Measurements from ENCODE around the gene LST1. TPM values are rescaled to one million over a fixed set of nuclear protein-coding genes. Genes with fewer than 3 reads are reported as not detected.

LST1 gene
- total RNA-seq, 1 experiment from 2014 or later: not detected

GRCh38 chr6:31575335-31575901, 10.7 kb upstream of the LST1 start, which contains the start of gene TNF:
Gene TNF, plus strand, starts transcription at chr6:31575565. Its CDS starts 177 bp downstream, at chr6:31575742.
- Histone ChIP-seq H3K4me1 (ENCODE audit: insufficient read depth, low read length, poor library complexity, severe bottlenecking) (peaks cover 5% of the 10 kb centered on the region), H3K9me3 (ENCODE audit: low read depth, low read length, poor library complexity, severe bottlenecking) (no peaks in the 10 kb centered on the region), H3K4me3 (ENCODE audit: low read depth, low read length, poor library complexity, severe bottlenecking) (no peak within 1 kb of the TSS), H3K27ac (ENCODE audit: low read depth, low read length, poor library complexity, severe bottlenecking) (no peak within 1 kb of the TSS), H3K36me3 (ENCODE audit: insufficient read depth, low read length, poor library complexity, severe bottlenecking) (no peaks in the 10 kb centered on the region), H3K27me3 (replicated peaks; ENCODE audit: insufficient read depth, low read depth, low read length, poor library complexity) (no peaks in the 10 kb centered on the region)
- TF ChIP-seq, protein P1, sequence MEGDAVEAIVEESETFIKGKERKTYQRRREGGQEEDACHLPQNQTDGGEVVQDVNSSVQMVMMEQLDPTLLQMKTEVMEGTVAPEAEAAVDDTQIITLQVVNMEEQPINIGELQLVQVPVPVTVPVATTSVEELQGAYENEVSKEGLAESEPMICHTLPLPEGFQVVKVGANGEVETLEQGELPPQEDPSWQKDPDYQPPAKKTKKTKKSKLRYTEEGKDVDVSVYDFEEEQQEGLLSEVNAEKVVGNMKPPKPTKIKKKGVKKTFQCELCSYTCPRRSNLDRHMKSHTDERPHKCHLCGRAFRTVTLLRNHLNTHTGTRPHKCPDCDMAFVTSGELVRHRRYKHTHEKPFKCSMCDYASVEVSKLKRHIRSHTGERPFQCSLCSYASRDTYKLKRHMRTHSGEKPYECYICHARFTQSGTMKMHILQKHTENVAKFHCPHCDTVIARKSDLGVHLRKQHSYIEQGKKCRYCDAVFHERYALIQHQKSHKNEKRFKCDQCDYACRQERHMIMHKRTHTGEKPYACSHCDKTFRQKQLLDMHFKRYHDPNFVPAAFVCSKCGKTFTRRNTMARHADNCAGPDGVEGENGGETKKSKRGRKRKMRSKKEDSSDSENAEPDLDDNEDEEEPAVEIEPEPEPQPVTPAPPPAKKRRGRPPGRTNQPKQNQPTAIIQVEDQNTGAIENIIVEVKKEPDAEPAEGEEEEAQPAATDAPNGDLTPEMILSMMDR (conservative IDR thresholded peaks at IDR 0.05; ENCODE audit: low read depth, low read length): no peak
- TF ChIP-seq EZH2 (IDR thresholded peaks at IDR 0.05; ENCODE audit: borderline replicate concordance, low read depth, low read length, poor library complexity, severe bottlenecking): no peak
- DNase-seq (ENCODE audit: low spot score): peak; percentile 44
- ChIA-PET POLR2A (ENCODE audit: low non-redundant PET) (no interaction called here), CTCF (no interaction called here)
- intact Hi-C loops (cut with micrococcal nuclease; ENCODE audit: unreplicated experiment): no loop called here
- no TSS peak for BruUV-seq (replicated peaks)

- BruUV-seq (replicated peaks): no TSS peak
- CTCF ChIA-PET: no interaction called here
- intact Hi-C loops (cut with micrococcal nuclease; ENCODE audit: unreplicated experiment): no loop called here
These were observed 10.0 kb upstream of the LST1 start for GRCh38 chr6:31575952-31576685.

DNA sequence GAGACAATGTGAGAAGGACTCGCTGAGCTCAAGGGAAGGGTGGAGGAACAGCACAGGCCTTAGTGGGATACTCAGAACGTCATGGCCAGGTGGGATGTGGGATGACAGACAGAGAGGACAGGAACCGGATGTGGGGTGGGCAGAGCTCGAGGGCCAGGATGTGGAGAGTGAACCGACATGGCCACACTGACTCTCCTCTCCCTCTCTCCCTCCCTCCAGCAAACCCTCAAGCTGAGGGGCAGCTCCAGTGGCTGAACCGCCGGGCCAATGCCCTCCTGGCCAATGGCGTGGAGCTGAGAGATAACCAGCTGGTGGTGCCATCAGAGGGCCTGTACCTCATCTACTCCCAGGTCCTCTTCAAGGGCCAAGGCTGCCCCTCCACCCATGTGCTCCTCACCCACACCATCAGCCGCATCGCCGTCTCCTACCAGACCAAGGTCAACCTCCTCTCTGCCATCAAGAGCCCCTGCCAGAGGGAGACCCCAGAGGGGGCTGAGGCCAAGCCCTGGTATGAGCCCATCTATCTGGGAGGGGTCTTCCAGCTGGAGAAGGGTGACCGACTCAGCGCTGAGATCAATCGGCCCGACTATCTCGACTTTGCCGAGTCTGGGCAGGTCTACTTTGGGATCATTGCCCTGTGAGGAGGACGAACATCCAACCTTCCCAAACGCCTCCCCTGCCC, 9.0 kb upstream of the LST1 start:
- BruUV-seq (replicated peaks): no TSS peak
- TF ChIP-seq, protein P1 (conservative IDR thresholded peaks at IDR 0.05; ENCODE audit: low read depth, low read length): no peak
- TF ChIP-seq EZH2 (IDR thresholded peaks at IDR 0.05; ENCODE audit: borderline replicate concordance, low read depth, low read length, poor library complexity, severe bottlenecking): no peak
- Histone ChIP-seq H3K4me3 (ENCODE audit: low read depth, low read length, poor library complexity, severe bottlenecking) (no peak overlapping the region), H3K9me3 (ENCODE audit: low read depth, low read length, poor library complexity, severe bottlenecking) (no peaks in the 10 kb centered on the region), H3K4me1 (ENCODE audit: insufficient read depth, low read length, poor library complexity, severe bottlenecking) (peaks cover 5% of the 10 kb centered on the region), H3K36me3 (ENCODE audit: insufficient read depth, low read length, poor library complexity, severe bottlenecking) (no peaks in the 10 kb centered on the region), H3K27ac (ENCODE audit: low read depth, low read length, poor library complexity, severe bottlenecking) (no peak overlapping the region), H3K27me3 (replicated peaks; ENCODE audit: insufficient read depth, low read depth, low read length, poor library complexity) (no peaks in the 10 kb centered on the region)
- CTCF ChIA-PET: no interaction called here
- intact Hi-C loops (cut with micrococcal nuclease; ENCODE audit: unreplicated experiment): no loop called here
- no peak for DNase-seq (ENCODE audit: low spot score)
- POLR2A ChIA-PET (ENCODE audit: low non-redundant PET): no interaction called here

More at GRCh38 chr6:31575952-31576685, 10.0 kb upstream of the LST1 start:
- POLR2A ChIA-PET (ENCODE audit: low non-redundant PET): no interaction called here
- H3K4me3 ChIP-seq (ENCODE audit: low read depth, low read length, poor library complexity, severe bottlenecking): no peak overlapping the region
- no peaks in the 10 kb centered on the region for H3K9me3 ChIP-seq (ENCODE audit: low read depth, low read length, poor library complexity, severe bottlenecking)
- no peak for TF ChIP-seq EZH2 (IDR thresholded peaks at IDR 0.05; ENCODE audit: borderline replicate concordance, low read depth, low read length, poor library complexity, severe bottlenecking)
- no peaks in the 10 kb centered on the region for H3K27me3 ChIP-seq (replicated peaks; ENCODE audit: insufficient read depth, low read depth, low read length, poor library complexity)
- DNase-seq (ENCODE audit: low spot score): peak; percentile 45
- H3K27ac ChIP-seq (ENCODE audit: low read depth, low read length, poor library complexity, severe bottlenecking): no peak overlapping the region
- no peaks in the 10 kb centered on the region for H3K36me3 ChIP-seq (ENCODE audit: insufficient read depth, low read length, poor library complexity, severe bottlenecking)
- peaks cover 5% of the 10 kb centered on the region for H3K4me1 ChIP-seq (ENCODE audit: insufficient read depth, low read length, poor library complexity, severe bottlenecking)

All from A673 (cell line).